Hepatocyte (in vitro differentiated cells): Measurements from ENCODE around the gene LILRA2. TPM values are rescaled to one million over a fixed set of nuclear protein-coding genes. Genes with fewer than 3 reads are reported as not detected.

Source experiments
- DNase-seq: peaks from one replicate; pipeline ENCODE4 v3.0.0-alpha.2; 2016; ENCODE audit warnings: low spot score
- H2AFZ ChIP-seq: fragments of 200-600 bp; sonication (generic); 2 replicates; pipeline ENCODE4 v1.6.0; 2016; ENCODE audit warnings: antibody characterized with exemption, mild to moderate bottlenecking
- H3K27ac ChIP-seq: fragments of 200-600 bp; sonication (generic); 2 replicates; pipeline ENCODE4 v1.5.1; 2016; ENCODE audit warnings: mild to moderate bottlenecking
- H3K27me3 ChIP-seq: fragments of 200-600 bp; sonication (generic); 2 replicates; pipeline ENCODE4 v1.6.1; 2016
- H3K36me3 ChIP-seq: fragments of 200-600 bp; sonication (generic); replicated peaks from 2 replicates; pipeline ENCODE4 v1.5.1; 2016; ENCODE audit warnings: low read depth; ENCODE audit not compliant: insufficient read depth
- H3K4me1 ChIP-seq: fragments of 200-600 bp; sonication (generic); 2 replicates; pipeline ENCODE4 v1.5.1; 2016; ENCODE audit warnings: mild to moderate bottlenecking, moderate library complexity; ENCODE audit not compliant: insufficient read depth
- H3K4me2 ChIP-seq: fragments of 200-600 bp; sonication (generic); 2 replicates; pipeline ENCODE4 v1.6.0; 2016
- H3K4me3 ChIP-seq: fragments of 200-600 bp; sonication (generic); 2 replicates; pipeline ENCODE4 v1.5.1; 2016; ENCODE audit warnings: mild to moderate bottlenecking
- H3K79me2 ChIP-seq: fragments of 200-600 bp; sonication (generic); 2 replicates; pipeline ENCODE4 v1.6.0; 2017; ENCODE audit warnings: mild to moderate bottlenecking
- H3K9me2 ChIP-seq: fragments of 200-600 bp; sonication (generic); replicated peaks from 2 replicates; pipeline ENCODE4 v1.6.0; 2017; ENCODE audit warnings: mild to moderate bottlenecking; ENCODE audit not compliant: insufficient read depth
- H3K9me3 ChIP-seq: fragments of 200-600 bp; sonication (generic); 2 replicates; pipeline ENCODE4 v1.5.1; 2016; ENCODE audit warnings: low read depth, mild to moderate bottlenecking
- H4K20me1 ChIP-seq: fragments of 200-600 bp; sonication (generic); 2 replicates; pipeline ENCODE4 v1.6.0; 2016; ENCODE audit warnings: mild to moderate bottlenecking; ENCODE audit not compliant: insufficient read depth, poor library complexity, severe bottlenecking
- CTCF ChIP-seq: fragments of 200-600 bp; sonication (generic); IDR thresholded peaks from 2 replicates; pipeline ENCODE4 v1.5.1; 2016; ENCODE audit warnings: antibody characterized with exemption, mild to moderate bottlenecking; ENCODE audit not compliant: poor library complexity
- EZH2 ChIP-seq: fragments of 200-600 bp; sonication (generic); IDR thresholded peaks from 2 replicates; pipeline ENCODE4 v1.6.1; 2016; ENCODE audit warnings: antibody characterized with exemption, mild to moderate bottlenecking, borderline replicate concordance
- EZH2phosphoT487 ChIP-seq: fragments of 200-600 bp; sonication (generic); IDR thresholded peaks from one replicate; pipeline ENCODE4 v1.6.1; 2018; ENCODE audit warnings: antibody characterized with exemption, mild to moderate bottlenecking, low read depth, moderate library complexity; ENCODE audit not compliant: unreplicated experiment, severe bottlenecking
- WGBS: methylation state at CpG from one replicate; pipeline ENCODE4 v1.1.6; 2016; ENCODE audit warnings: low lambda C conversion rate; ENCODE audit errors: missing lambda C conversion rate; 5-methylcytosine and 5-hydroxymethylcytosine counted together
- polyA plus RNA-seq: library from polyadenylated mRNA; unstranded; fragments of >200 nt; fragmentation: Nextera tagmentation; extraction: Ambion mirVana; gene quantifications from 2 replicates; pipeline ENCODE4 v1.2.1, GENCODE V29; 2016
- total RNA-seq: library from RNA; depleted of rRNA; stranded (reverse); fragments of >200 nt; gene quantifications from 2 replicates; pipeline ENCODE4 v1.2.3, GENCODE V29; 2014

LILRA2 gene
- total and polyA plus RNA-seq, 2 experiments from 2014 or later: not detected

GRCh38 chr19:54554006-54554405, 19.6 kb upstream of the LILRA2 start:
- H3K27ac ChIP-seq: no peak overlapping the region
- 85% methylated on average over 10 of the region's 10 CpGs for WGBS
- no peaks in the 10 kb centered on the region for H3K4me1 ChIP-seq
- no peak for DNase-seq
- H2AFZ ChIP-seq: no peak overlapping the region
- no peaks in the 10 kb centered on the region for H3K36me3 ChIP-seq
- no peaks in the 10 kb centered on the region for H3K9me2 ChIP-seq
- H3K4me3 ChIP-seq: no peak overlapping the region
- TF ChIP-seq CTCF (no peak), EZH2 (no peak), EZH2phosphoT487 (no peak)
- no peaks in the 10 kb centered on the region for H4K20me1 ChIP-seq
- H3K4me2 ChIP-seq: no peak overlapping the region
- H3K27me3 ChIP-seq: no peaks in the 10 kb centered on the region
- H3K9me3 ChIP-seq: peaks cover 3% of the 10 kb centered on the region
- no peaks in the 10 kb centered on the region for H3K79me2 ChIP-seq

- WGBS: 87% methylated on average over 16 of the region's 16 CpGs
Observed at GRCh38 chr19:54554896-54555295, 18.7 kb upstream of the LILRA2 start.

GRCh38 chr19:54556194-54556593, 17.4 kb upstream of the LILRA2 start:
- Histone ChIP-seq H3K4me2 (no peak overlapping the region), H4K20me1 (no peaks in the 10 kb centered on the region), H3K9me3 (peaks cover 3% of the 10 kb centered on the region), H3K9me2 (no peaks in the 10 kb centered on the region), H3K79me2 (no peaks in the 10 kb centered on the region), H3K36me3 (no peaks in the 10 kb centered on the region), H3K27ac (no peak overlapping the region), H3K27me3 (no peaks in the 10 kb centered on the region), H2AFZ (no peak overlapping the region), H3K4me3 (no peak overlapping the region), H3K4me1 (no peaks in the 10 kb centered on the region)
- no peak for TF ChIP-seq CTCF
- TF ChIP-seq EZH2: no peak
- no peak for TF ChIP-seq EZH2phosphoT487
- no peak for DNase-seq
- WGBS: 78% methylated on average over 1 of the region's 1 CpG

More at GRCh38 chr19:54554896-54555295, 18.7 kb upstream of the LILRA2 start:
- H3K9me2 ChIP-seq: no peaks in the 10 kb centered on the region
- H3K4me3 ChIP-seq: no peak overlapping the region
- TF ChIP-seq CTCF (no peak), EZH2phosphoT487 (no peak), EZH2 (no peak)
- no peak overlapping the region for H3K27ac ChIP-seq
- no peak for DNase-seq
- no peaks in the 10 kb centered on the region for H4K20me1 ChIP-seq
- peaks cover 3% of the 10 kb centered on the region for H3K9me3 ChIP-seq
- H3K36me3 ChIP-seq: no peaks in the 10 kb centered on the region
- no peaks in the 10 kb centered on the region for H3K4me1 ChIP-seq
- H2AFZ ChIP-seq: no peak overlapping the region
- no peaks in the 10 kb centered on the region for H3K79me2 ChIP-seq
- H3K27me3 ChIP-seq: no peaks in the 10 kb centered on the region
- H3K4me2 ChIP-seq: no peak overlapping the region

- Histone ChIP-seq H3K9me3 (peaks cover 3% of the 10 kb centered on the region), H3K79me2 (no peaks in the 10 kb centered on the region), H3K36me3 (no peaks in the 10 kb centered on the region), H2AFZ (no peak overlapping the region), H3K4me1 (no peaks in the 10 kb centered on the region), H3K4me2 (no peak overlapping the region), H3K27ac (no peak overlapping the region), H3K4me3 (no peak overlapping the region), H3K9me2 (no peaks in the 10 kb centered on the region), H4K20me1 (no peaks in the 10 kb centered on the region), H3K27me3 (no peaks in the 10 kb centered on the region)
- no peak for DNase-seq
- TF ChIP-seq EZH2 (no peak), EZH2phosphoT487 (no peak), CTCF (no peak)
- WGBS: 80% methylated on average over 3 of the region's 3 CpGs
Observed at GRCh38 chr19:54558339-54558738, 15.3 kb upstream of the LILRA2 start.
